Posterior cingulate gyrus (tissue), 11 donors: ENCODE data around the gene PYROXD2.

Source experiments
- DNase-seq, 10 donors: peaks; one replicate each; pipeline versions ENCODE4 v3.0.0 to v3.0.0-alpha.2; 2020 to 2021; ENCODE audit warnings: mixed read lengths in 3 of 10
- intact Hi-C: fragments of 100-400 bp; cut with DNase I; formaldehyde crosslinking; loops from one replicate; pipeline ENCODE4 v1.15.1; 2023

The PYROXD2 gene

DNA sequence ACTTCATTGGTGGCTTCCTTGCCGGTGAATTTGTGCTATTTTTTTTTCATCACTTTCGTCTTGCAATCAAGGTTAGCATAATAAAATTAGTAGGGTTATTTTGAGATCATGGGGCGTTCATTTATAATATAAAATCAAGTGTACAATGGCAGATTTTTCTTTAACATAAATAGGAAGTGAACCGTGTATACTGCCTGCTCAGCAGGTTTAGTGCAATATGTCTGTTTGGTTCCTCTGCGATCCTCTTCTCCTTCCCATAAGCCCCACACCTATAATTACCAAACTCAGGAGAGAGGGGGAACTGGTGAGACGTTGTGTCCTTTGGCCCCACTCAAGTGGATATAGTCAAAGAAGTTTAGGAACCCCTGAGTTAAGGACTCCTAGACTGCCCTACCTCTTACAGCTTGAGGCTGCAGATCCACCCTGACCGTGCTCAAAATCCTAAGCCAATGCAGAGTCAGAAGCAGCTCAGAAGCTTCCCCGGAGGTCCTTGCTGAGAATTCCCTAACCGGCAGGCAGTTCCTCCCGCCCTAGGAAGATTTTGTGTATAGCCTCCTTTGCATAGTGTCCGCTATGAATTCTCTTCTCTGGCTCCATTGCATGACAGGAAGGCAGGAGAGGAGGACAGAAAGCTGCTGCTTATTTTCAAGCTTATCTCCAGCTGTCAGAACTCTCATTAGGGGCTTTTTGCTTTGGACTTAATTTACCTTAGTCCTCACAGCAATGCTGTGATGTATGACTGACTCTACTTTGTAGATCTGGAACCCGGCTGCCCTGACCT is 41.5 kb downstream of the PYROXD2 start:
- intact Hi-C loops, result no loop called here
- DNase-seq, result peak in 2 of 10 donors; percentile 18 to 19

GRCh38 chr10:98370831-98371820 is 43.9 kb downstream of the PYROXD2 start:
- intact Hi-C loops, result no loop called here
- peak in 3 of 10 donors; percentile 30 to 52 (median 39) for DNase-seq

DNA sequence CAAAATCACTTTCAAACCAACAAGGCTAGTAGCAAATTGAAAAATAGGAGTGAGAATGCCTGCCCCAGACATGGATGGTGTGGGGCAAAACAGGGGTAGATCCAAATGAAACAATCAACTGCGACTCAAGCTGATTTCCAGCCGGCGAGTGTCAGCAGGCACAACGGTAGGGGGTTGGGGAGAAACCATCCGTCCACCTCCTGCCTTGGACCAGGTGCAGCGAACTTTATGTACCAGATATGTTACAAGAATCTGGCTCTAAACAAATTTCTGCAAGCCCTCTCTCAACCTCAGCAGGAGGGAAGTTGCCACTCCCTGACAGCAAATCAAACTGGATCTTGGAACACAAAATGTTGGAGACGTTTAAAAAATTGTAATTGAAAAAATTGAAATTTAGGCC is 45.2 kb downstream of the PYROXD2 start:
- peak in 2 of 10 donors; percentile 10 to 75 for DNase-seq
- intact Hi-C loops, result no loop called here

GRCh38 chr10:98368644-98369043 is 46.3 kb downstream of the PYROXD2 start:
- no peak for DNase-seq
- intact Hi-C loops, result no loop called here

DNA sequence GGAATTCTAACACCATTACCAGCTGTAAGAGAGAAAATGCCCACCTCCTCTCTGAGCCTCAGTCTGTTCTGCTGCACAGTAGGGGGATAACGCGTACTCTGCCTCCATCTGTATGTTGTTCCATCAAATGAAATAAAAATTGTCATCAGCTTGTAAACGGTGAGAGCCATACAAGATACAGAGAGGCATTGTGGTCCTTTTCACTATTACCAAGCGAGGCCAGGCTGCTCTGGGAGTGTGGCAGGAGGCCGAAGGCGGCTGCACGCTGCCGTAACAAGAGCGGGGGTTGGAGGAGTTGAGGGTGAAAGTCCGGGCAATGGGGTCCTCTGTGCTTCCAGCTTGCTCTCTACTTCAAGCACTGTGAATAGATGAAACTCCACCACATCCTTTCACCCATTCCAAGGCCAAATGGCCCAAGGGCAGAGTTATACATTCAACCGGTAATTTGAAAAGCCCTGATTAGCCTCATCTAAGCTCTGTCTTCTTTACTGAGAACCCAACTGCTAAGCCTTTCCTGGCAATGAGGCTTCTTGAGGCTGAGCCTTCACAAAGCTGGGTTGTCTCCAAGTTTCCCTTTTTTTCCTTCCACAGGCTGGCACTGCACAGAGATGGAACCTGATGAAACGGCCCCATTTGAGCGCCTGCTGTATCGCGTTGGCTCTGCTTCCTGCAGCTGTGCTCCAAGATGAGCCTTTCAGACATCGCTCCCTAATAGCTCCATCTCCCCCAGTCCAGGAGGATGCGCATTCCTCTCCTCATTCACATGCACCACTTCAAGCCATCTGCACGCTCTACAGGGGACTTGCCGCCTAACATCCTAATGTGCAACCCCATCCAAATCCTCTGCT is 47.2 kb downstream of the PYROXD2 start:
- peak; percentile 23 to 93 (median 52) for DNase-seq
- intact Hi-C loops, result no loop called here

DNA sequence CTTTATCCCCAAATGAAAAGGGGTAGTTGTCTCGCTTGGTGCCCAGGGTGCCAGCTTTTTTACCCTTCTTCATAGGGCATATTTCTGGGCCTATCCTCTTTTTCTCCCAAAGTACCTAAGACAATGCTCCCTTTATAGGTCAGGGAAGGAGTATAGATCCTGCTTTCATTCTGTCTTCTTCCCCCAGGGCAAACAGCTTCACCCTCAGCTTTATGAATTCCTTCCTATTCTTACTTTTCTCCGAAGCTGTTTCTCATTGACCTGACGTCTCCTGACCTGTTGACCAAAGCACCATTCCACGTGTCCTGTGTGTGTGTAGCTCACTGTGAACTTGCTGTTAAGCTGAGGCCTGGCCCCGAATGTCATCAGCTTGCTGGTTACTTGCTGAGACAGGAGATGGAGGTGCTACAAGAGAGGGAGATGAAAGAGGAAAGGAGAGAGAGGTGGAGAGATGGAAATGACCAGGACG is 48.9 kb downstream of the PYROXD2 start:
- intact Hi-C loops, result no loop called here

GRCh38 chr10:98365406-98366061 is 49.4 kb downstream of the PYROXD2 start:
- intact Hi-C loops, result no loop called here
- DNase-seq, result peak in 2 of 10 donors; percentile 66 to 73

More for the DNA sequence above, 48.9 kb downstream of the PYROXD2 start:
- DNase-seq, result peak in 2 of 10 donors; percentile 2 to 12

DNA sequence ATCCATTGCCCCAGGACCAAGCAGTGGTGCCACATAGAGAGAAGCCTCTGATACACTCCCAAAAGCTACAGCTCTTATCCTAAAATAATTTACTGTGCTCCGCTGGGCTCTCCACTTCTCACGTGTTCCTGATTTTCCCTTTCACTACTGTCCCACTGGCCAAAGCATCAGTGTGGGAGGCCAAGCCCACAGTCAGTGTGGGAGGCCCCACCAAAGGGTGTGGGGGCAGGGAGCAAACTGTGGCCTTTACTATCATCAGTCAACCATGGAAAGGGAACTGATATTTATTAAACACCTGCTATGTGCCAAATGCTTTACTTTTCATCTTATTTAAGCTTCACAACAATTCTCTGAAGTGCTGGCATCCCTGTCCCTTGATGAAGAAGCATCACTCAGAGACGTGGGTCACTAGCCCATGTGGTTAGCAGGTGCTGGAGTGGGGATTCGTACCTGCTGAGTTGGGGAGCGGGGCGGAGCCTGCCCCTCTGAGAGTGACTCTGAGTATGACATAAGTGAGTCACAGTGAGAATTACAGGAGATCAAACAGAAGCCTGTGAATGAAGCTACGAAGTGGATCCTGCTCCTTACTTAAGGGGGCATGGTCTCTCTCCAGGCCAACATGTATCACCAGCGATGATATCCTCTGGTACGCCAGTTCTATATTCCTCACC is 50.4 kb downstream of the PYROXD2 start:
- intact Hi-C loops, result no loop called here
- DNase-seq, result peak in 2 of 10 donors; percentile 21 to 25

DNA sequence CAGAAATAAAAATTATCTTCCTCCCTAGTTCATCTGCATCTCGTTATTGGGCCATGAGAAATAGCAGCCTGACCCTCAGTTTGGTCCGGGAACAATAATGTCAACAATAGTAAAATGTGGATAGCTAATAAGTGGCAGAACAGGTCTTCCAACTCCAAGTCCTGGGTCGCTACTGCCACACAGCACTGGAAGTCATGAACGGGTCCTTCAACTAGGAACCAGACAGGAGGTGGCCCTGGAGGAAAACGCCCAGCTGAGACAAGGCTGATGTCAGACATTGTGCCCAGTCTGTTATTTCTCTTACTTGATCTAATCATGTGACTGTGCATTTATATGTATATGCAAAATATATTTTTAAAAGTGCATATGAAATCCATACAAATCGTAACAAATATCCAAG is 51.8 kb downstream of the PYROXD2 start:
- intact Hi-C loops, result no loop called here
- DNase-seq, result peak in 2 of 10 donors; percentile 21 to 50

- peak; percentile 30 to 95 (median 74) for DNase-seq
- intact Hi-C loops, result no loop called here
Measured at GRCh38 chr10:98361131-98362025, 53.6 kb downstream of the PYROXD2 start.

GRCh38 chr10:98357194-98357822 is 57.7 kb downstream of the PYROXD2 start:
- intact Hi-C loops, result no loop called here
- peak in 1 of 10 donors; percentile 34 for DNase-seq

DNA sequence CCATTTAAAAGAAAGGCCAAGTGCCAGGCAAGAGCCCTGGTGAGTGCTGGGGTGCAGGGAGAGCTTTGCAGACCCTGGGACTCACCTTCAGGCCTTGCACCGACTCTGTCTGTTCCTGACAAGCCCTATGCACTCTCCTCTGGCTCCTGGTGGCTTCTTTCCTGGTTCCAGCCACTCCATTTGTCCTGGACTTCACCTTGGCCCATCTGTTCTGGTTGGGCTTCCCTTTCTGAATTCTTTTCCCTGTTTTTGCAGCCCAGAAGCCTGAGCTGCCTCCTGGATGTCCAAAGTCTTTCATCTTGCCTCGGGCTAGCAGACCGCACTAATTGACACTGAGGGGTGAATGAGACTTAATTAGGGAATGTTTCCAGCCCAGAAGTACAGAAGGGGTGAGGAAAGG is 60.5 kb downstream of the PYROXD2 start:
- intact Hi-C loops, result no loop called here
- DNase-seq, result peak in 1 of 10 donors; percentile 38

DNA sequence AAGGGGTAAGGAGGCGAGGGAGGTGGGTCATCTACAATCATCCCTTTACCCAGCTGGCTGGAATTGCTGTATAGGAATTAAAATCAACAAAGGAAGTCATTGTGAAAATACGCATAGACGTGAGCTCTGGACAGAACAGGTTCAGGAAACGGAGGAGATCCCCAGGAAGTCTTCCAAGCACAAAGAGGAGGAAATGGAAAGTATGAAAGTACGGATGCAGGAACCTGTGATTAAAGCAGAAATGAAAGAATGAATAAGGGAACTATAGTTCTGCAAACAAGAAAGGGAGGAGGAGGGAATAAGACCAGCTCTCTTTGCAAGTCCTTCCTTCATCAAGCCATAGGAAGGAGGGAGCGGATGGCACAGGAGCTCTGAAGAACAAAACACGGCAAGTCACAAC is 61.8 kb downstream of the PYROXD2 start:
- intact Hi-C loops, result no loop called here
- DNase-seq, result peak in 1 of 10 donors; percentile 4

DNA sequence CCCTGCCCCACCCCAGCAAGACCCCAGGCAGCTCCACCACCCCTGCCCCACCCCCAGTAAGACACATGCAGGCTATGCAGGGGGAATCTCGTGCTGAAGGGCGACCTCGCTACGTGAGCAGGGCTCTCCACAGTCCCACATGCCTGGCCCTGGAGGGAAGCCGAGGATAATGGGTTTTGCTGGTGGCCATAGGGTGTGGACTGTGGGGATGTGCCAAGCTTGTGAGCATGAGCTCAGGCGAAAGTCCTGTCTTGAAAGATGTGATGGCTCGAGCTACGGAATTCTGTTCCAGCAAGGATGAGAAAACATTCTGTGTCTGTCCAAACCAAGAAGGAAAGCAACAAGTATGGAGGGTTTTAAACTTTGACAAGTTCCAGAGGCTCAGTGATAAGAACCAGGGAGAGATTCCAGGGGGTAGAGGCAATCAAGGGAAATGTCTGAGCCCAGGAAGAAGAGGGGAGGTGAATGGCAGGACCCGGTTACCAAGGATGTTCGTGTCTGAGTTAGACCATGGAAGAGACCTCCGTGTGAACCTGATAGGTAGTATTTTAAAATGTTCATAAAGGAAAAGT is 63.1 kb downstream of the PYROXD2 start:
- peak in 1 of 10 donors; percentile 52 for DNase-seq
- intact Hi-C loops, result no loop called here

- peak in 1 of 10 donors; percentile 30 for DNase-seq
- intact Hi-C loops, result no loop called here
Measured at GRCh38 chr10:98349508-98349922, 65.5 kb downstream of the PYROXD2 start.

GRCh38 chr10:98346847-98347246 is 68.1 kb downstream of the PYROXD2 start:
- no peak for DNase-seq
- intact Hi-C loops, result no loop called here

DNA sequence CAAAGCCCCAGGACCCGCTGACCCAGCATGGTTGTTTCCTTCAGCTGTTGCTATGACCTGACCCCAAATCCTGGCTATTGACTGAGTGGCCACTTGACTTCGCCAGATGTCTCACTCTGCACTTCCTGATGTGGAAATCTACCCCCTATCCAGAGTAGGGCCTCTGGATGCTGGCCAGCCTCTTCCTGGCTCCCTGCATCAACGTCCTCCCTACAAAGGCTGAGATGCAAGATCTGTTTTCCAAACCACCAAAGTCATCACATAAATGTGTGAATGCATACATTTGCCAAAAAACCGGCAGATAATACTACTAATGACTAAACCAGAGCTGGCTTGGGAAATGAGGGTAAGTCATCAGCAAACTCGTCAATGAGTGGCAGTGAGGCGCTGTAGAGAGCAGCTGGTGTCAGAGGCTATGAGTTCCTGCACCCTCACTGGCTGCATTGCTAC is 70.4 kb downstream of the PYROXD2 start:
- peak in 1 of 10 donors; percentile 32 for DNase-seq
- intact Hi-C loops, result no loop called here
